H9 (cell line): ENCODE data around the gene CADPS. TPM values are rescaled to one million over a fixed set of nuclear protein-coding genes. Genes with fewer than 3 reads are reported as not detected.

Source experiments
- DNase-seq: peaks from one replicate; pipeline ENCODE4 v3.0.0-alpha.2; 2017
- H2AFZ ChIP-seq: one replicate; pipeline ENCODE4 v1.6.1; 2013; ENCODE audit warnings: mild to moderate bottlenecking, low read length, control low read depth, moderate library complexity
- H2AK5ac ChIP-seq: 2 replicates; pipeline ENCODE4 v1.6.1; 2013; ENCODE audit warnings: low read length, control low read depth, mixed read lengths; ENCODE audit not compliant: insufficient read length
- H2BK120ac ChIP-seq: one replicate; pipeline ENCODE4 v1.6.1; 2013; ENCODE audit warnings: low read depth, mild to moderate bottlenecking, low read length, control low read depth, inconsistent platforms; ENCODE audit not compliant: poor library complexity, severe bottlenecking
- H2BK12ac ChIP-seq: 2 replicates; pipeline ENCODE4 v1.6.1; 2013; ENCODE audit warnings: low read length, control low read depth, mixed read lengths, low read depth; ENCODE audit not compliant: insufficient read length
- H2BK15ac ChIP-seq: 2 replicates; pipeline ENCODE4 v1.6.1; 2013; ENCODE audit warnings: low read depth, low read length, control low read depth
- H2BK20ac ChIP-seq: one replicate; pipeline ENCODE4 v1.6.1; 2013; ENCODE audit warnings: low read depth, mild to moderate bottlenecking, low read length, control low read depth, inconsistent platforms; ENCODE audit not compliant: poor library complexity, severe bottlenecking
- H2BK5ac ChIP-seq: 2 replicates; pipeline ENCODE4 v1.6.1; 2013; ENCODE audit warnings: low read length, control low read depth, mixed read lengths; ENCODE audit not compliant: insufficient read length
- H3K14ac ChIP-seq: 2 replicates; pipeline ENCODE4 v1.6.1; 2013; ENCODE audit warnings: low read length, control low read depth; ENCODE audit not compliant: insufficient read depth
- H3K18ac ChIP-seq: 2 replicates; pipeline ENCODE4 v1.6.1; 2013; ENCODE audit warnings: low read depth, mild to moderate bottlenecking, mixed read lengths, low read length, control low read depth; ENCODE audit not compliant: insufficient read length
- H3K23ac ChIP-seq: 2 replicates; pipeline ENCODE4 v1.6.1; 2013; ENCODE audit warnings: low read length, control low read depth, mixed read lengths, low read depth; ENCODE audit not compliant: insufficient read length
- H3K23me2 ChIP-seq: 2 replicates; pipeline ENCODE4 v1.6.1; 2013; ENCODE audit warnings: low read depth, mild to moderate bottlenecking, mixed read lengths, low read length, control low read depth; ENCODE audit not compliant: insufficient read length, poor library complexity, severe bottlenecking
- H3K27ac ChIP-seq: 2 replicates; pipeline ENCODE4 v1.5.1; 2013; ENCODE audit warnings: low read length, control low read depth, mixed read lengths, low read depth; ENCODE audit not compliant: insufficient read length
- H3K27me3 ChIP-seq: 2 replicates; pipeline ENCODE4 v1.6.1; 2013; ENCODE audit warnings: low read length, control low read depth, inconsistent platforms; ENCODE audit not compliant: insufficient read depth
- H3K4ac ChIP-seq: 2 replicates; pipeline ENCODE4 v1.6.1; 2013; ENCODE audit warnings: low read depth, mild to moderate bottlenecking, control low read depth, inconsistent platforms, low read length, moderate library complexity
- H3K4me1 ChIP-seq: 2 replicates; pipeline ENCODE4 v1.6.1; 2013; ENCODE audit warnings: low read length, control low read depth, inconsistent platforms; ENCODE audit not compliant: insufficient read depth
- H3K4me2 ChIP-seq: 2 replicates; pipeline ENCODE4 v1.6.1; 2013; ENCODE audit warnings: low read length, control low read depth, mixed read lengths; ENCODE audit not compliant: insufficient read length, insufficient read depth
- H3K56ac ChIP-seq: 2 replicates; pipeline ENCODE4 v1.6.1; 2013; ENCODE audit warnings: low read depth, mild to moderate bottlenecking, mixed read lengths, low read length, control low read depth; ENCODE audit not compliant: insufficient read length
- H3K79me1 ChIP-seq: 2 replicates; pipeline ENCODE4 v1.6.1; 2013; ENCODE audit warnings: low read depth, mild to moderate bottlenecking, moderate library complexity, low read length, control low read depth, inconsistent platforms; ENCODE audit not compliant: insufficient read depth, poor library complexity, severe bottlenecking
- H3K79me2 ChIP-seq: 2 replicates; pipeline ENCODE4 v1.6.1; 2013; ENCODE audit warnings: low read length, control low read depth, inconsistent platforms; ENCODE audit not compliant: insufficient read depth
- H3K9ac ChIP-seq: 2 replicates; pipeline ENCODE4 v1.6.1; 2013; ENCODE audit warnings: low read length, control low read depth, mixed read lengths; ENCODE audit not compliant: insufficient read length; ENCODE audit errors: extremely low read depth
- H3K9me3 ChIP-seq: one replicate; pipeline ENCODE4 v1.6.1; 2013; ENCODE audit warnings: low read depth, low read length, inconsistent platforms; ENCODE audit not compliant: control insufficient read depth
- H3T11ph ChIP-seq: one replicate; pipeline ENCODE4 v1.6.1; 2013; ENCODE audit warnings: mild to moderate bottlenecking, low read length, control low read depth, inconsistent platforms
- H4K20me1 ChIP-seq: one replicate; pipeline ENCODE4 v1.6.1; 2013; ENCODE audit not compliant: control insufficient read depth, insufficient read length, insufficient read depth
- H4K5ac ChIP-seq: 2 replicates; pipeline ENCODE4 v1.6.1; 2013; ENCODE audit warnings: low read depth, mild to moderate bottlenecking, mixed read lengths, low read length, control low read depth; ENCODE audit not compliant: insufficient read length
- H4K8ac ChIP-seq: replicated peaks from 2 replicates; pipeline ENCODE4 v1.6.1; 2013; ENCODE audit warnings: low read length, control low read depth, mixed read lengths, low read depth; ENCODE audit not compliant: insufficient read length
- H4K91ac ChIP-seq: 2 replicates; pipeline ENCODE4 v1.6.1; 2013; ENCODE audit warnings: low read depth, mild to moderate bottlenecking, moderate library complexity, mixed read lengths, low read length, control low read depth; ENCODE audit not compliant: insufficient read length
- H3K27ac Mint-ChIP-seq, 3 experiments: 2 replicates in 2 of 3; 3 replicates in 1 of 3; pipeline ENCODE4 v1.8.0; 2020 to 2021; ENCODE audit warnings: mixed read lengths in 3 of 3, mild to moderate bottlenecking in 1 of 3, moderate library complexity in 1 of 3
- H3K27me3 Mint-ChIP-seq: 2 replicates; pipeline ENCODE4 v1.8.0; 2021; ENCODE audit warnings: low read depth, mild to moderate bottlenecking, moderate library complexity, mixed read lengths
- H3K36me3 Mint-ChIP-seq, 3 experiments: 2 replicates in 2 of 3; 3 replicates in 1 of 3; pipeline ENCODE4 v1.8.0; 2020 to 2021; ENCODE audit warnings: low read depth in 3 of 3, mixed read lengths in 3 of 3; ENCODE audit not compliant: insufficient read depth in 1 of 3
- H3K4me1 Mint-ChIP-seq, 2 experiments: 2 replicates each; pipeline ENCODE4 v1.8.0; 2020; ENCODE audit warnings: mixed read lengths in 2 of 2
- H3K4me3 Mint-ChIP-seq, 2 experiments: 2 replicates in 1 of 2; 3 replicates in 1 of 2; pipeline ENCODE4 v1.8.0; 2020 to 2021; ENCODE audit warnings: mild to moderate bottlenecking in 2 of 2, mixed read lengths in 2 of 2, moderate library complexity in 1 of 2
- H3K9me3 Mint-ChIP-seq, 2 experiments: 2 replicates in 1 of 2; 3 replicates in 1 of 2; pipeline ENCODE4 v1.8.0; 2020; ENCODE audit warnings: mild to moderate bottlenecking in 2 of 2, mixed read lengths in 2 of 2, moderate library complexity in 1 of 2
- WGBS: extraction: QIAGEN DNeasy Blood & Tissue Kit; methylation state at CpG from one replicate; pipeline ENCODE4 v1.1.7; 2013; ENCODE audit warnings: missing lambda C conversion rate, low lambda C conversion rate, mixed read lengths; ENCODE audit not compliant: insufficient read length; ENCODE audit errors: extremely low coverage; 5-methylcytosine and 5-hydroxymethylcytosine counted together
- total RNA-seq: library from RNA; stranded (reverse); gene quantifications from 2 replicates; pipeline ENCODE4 v1.2.1, GENCODE V29; 2021
- TF ChIP-seq, protein P1 (sequence below): fragments of 200-600 bp; sonication (generic); conservative IDR thresholded peaks from 3 replicates; pipeline ENCODE4 v1.8.0; 2021; ENCODE audit warnings: antibody characterized with exemption, mild to moderate bottlenecking

Gene CADPS
- total RNA-seq, 1 experiment from 2014 or later, result 6.6 TPM

DNA sequence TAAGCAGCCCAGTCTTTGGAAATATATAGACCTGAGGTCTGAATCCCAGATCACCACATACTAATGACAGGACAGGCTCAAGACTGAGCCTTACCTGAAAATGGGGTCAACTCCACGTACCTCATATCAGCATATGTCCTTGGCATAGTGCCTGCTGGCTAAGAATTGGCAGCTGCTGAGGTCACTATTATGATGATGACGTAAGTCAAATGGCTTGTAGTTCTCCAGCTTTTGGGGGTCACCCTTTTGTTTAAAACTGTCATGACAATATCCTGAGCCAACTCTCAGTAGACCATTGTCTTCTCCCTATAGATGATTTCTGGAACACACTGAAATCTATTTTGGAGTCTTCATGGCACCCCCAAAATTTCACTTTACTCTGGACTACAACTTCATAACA, 16.8 kb upstream of the CADPS start:
- H3K4me2 ChIP-seq, result no peak overlapping the region
- H3K18ac ChIP-seq, result no peak overlapping the region
- H3K9ac ChIP-seq, result no peak overlapping the region
- no peak overlapping the region for H3K56ac ChIP-seq
- H2BK120ac ChIP-seq, result no peak overlapping the region
- H4K20me1 ChIP-seq, result no peaks in the 10 kb centered on the region
- Mint-ChIP-seq H3K9me3 (peaks cover 12 to 13% of the 10 kb centered on the region in 2 experiments), H3K4me1 (peaks cover 16 to 23% of the 10 kb centered on the region in 2 experiments), H3K36me3 (peaks cover 0 to 4% (median 2%) of the 10 kb centered on the region in 3 experiments; a peak in 3 of 7 replicates), H3K27ac (no peak overlapping the region), H3K27me3 (no peaks in the 10 kb centered on the region), H3K4me3 (no peak overlapping the region)
- no peaks in the 10 kb centered on the region for H3K79me2 ChIP-seq
- no peak overlapping the region for H2BK15ac ChIP-seq
- H3K23ac ChIP-seq, result no peak overlapping the region
- peaks cover 4% of the 10 kb centered on the region; the same call in 1 of the 2 replicates for H3K4me1 ChIP-seq
- DNase-seq, result no peak
- H3K23me2 ChIP-seq, result no peaks in the 10 kb centered on the region
- H4K5ac ChIP-seq, result no peak overlapping the region
- no peak overlapping the region for H3K27ac ChIP-seq
- WGBS, result no CpG with 5 or more reads among the region's 2 CpGs
- H3K14ac ChIP-seq, result no peak overlapping the region
- TF ChIP-seq, protein P1, sequence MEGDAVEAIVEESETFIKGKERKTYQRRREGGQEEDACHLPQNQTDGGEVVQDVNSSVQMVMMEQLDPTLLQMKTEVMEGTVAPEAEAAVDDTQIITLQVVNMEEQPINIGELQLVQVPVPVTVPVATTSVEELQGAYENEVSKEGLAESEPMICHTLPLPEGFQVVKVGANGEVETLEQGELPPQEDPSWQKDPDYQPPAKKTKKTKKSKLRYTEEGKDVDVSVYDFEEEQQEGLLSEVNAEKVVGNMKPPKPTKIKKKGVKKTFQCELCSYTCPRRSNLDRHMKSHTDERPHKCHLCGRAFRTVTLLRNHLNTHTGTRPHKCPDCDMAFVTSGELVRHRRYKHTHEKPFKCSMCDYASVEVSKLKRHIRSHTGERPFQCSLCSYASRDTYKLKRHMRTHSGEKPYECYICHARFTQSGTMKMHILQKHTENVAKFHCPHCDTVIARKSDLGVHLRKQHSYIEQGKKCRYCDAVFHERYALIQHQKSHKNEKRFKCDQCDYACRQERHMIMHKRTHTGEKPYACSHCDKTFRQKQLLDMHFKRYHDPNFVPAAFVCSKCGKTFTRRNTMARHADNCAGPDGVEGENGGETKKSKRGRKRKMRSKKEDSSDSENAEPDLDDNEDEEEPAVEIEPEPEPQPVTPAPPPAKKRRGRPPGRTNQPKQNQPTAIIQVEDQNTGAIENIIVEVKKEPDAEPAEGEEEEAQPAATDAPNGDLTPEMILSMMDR, result no peak
- H3K4ac ChIP-seq, result no peak overlapping the region
- H2BK12ac ChIP-seq, result no peak overlapping the region
- H3K27me3 ChIP-seq, result no peaks in the 10 kb centered on the region; the same call in 1 of the 2 replicates
- no peak overlapping the region for H2AK5ac ChIP-seq
- no peak overlapping the region for H2AFZ ChIP-seq
- no peaks in the 10 kb centered on the region for H3K79me1 ChIP-seq
- peaks cover 5% of the 10 kb centered on the region for H3K9me3 ChIP-seq
- H2BK20ac ChIP-seq, result no peak overlapping the region
- no peak overlapping the region for H4K8ac ChIP-seq
- H4K91ac ChIP-seq, result no peak overlapping the region
- no peak overlapping the region for H2BK5ac ChIP-seq
- no peak overlapping the region for H3T11ph ChIP-seq
